MM.1S (cell line): ENCODE data around the gene SEL1L3.

Experiments used
- DNase-seq: peaks from one replicate; pipeline ENCODE4 v3.0.0-alpha.2; 2015
- H2AFZ ChIP-seq: fragments of 300-600 bp; sonication (generic); 2 replicates; pipeline ENCODE4 v1.6.0; 2016; ENCODE audit warnings: antibody characterized with exemption, low read length
- H3F3A ChIP-seq: fragments of 300-600 bp; sonication (generic); 2 replicates; pipeline ENCODE4 v1.6.1; 2016; ENCODE audit warnings: mild to moderate bottlenecking, antibody characterized with exemption, low read length, moderate library complexity, mixed read lengths; ENCODE audit not compliant: insufficient read depth
- H3K27ac ChIP-seq: fragments of 300-600 bp; sonication (generic); 2 replicates; pipeline ENCODE4 v1.5.1; 2016; ENCODE audit warnings: mild to moderate bottlenecking, low read length
- H3K27me3 ChIP-seq: fragments of 300-600 bp; sonication (generic); replicated peaks from 2 replicates; pipeline ENCODE4 v1.6.0; 2016; ENCODE audit warnings: low read length; ENCODE audit not compliant: insufficient read depth
- H3K36me3 ChIP-seq: fragments of 300-600 bp; sonication (generic); replicated peaks from 2 replicates; pipeline ENCODE4 v1.6.1; 2016; ENCODE audit warnings: mild to moderate bottlenecking, low read length, mixed read lengths; ENCODE audit not compliant: insufficient read depth
- H3K4me1 ChIP-seq: fragments of 300-600 bp; sonication (generic); 2 replicates; pipeline ENCODE4 v1.6.1; 2016; ENCODE audit warnings: low read length, mixed read lengths
- H3K4me2 ChIP-seq: fragments of 300-600 bp; sonication (generic); 2 replicates; pipeline ENCODE4 v1.6.0; 2016; ENCODE audit warnings: low read depth, low read length
- H3K4me3 ChIP-seq: fragments of 300-600 bp; sonication (generic); 2 replicates; pipeline ENCODE4 v1.5.1; 2016; ENCODE audit warnings: low read length, mixed read lengths
- H3K79me2 ChIP-seq: fragments of 300-600 bp; sonication (generic); 2 replicates; pipeline ENCODE4 v1.6.1; 2016; ENCODE audit warnings: mixed run types, low read length, mixed read lengths
- H3K9ac ChIP-seq: fragments of 300-600 bp; sonication (generic); 2 replicates; pipeline ENCODE4 v1.6.1; 2016; ENCODE audit warnings: low read length, mixed read lengths
- H3K9me2 ChIP-seq: fragments of 300-600 bp; sonication (generic); replicated peaks from 2 replicates; pipeline ENCODE4 v1.6.1; 2016; ENCODE audit warnings: mild to moderate bottlenecking, low read length, mixed read lengths; ENCODE audit not compliant: insufficient read depth
- H3K9me3 ChIP-seq: fragments of 300-600 bp; sonication (generic); replicated peaks from 2 replicates; pipeline ENCODE4 v1.6.1; 2016; ENCODE audit warnings: mild to moderate bottlenecking, low read length, mixed read lengths; ENCODE audit not compliant: insufficient read depth
- H4K20me1 ChIP-seq: fragments of 300-600 bp; sonication (generic); 2 replicates; pipeline ENCODE4 v1.6.1; 2016; ENCODE audit warnings: mild to moderate bottlenecking, low read length, moderate library complexity, mixed read lengths; ENCODE audit not compliant: insufficient read depth
- CTCF ChIP-seq: fragments of 300-600 bp; sonication (generic); IDR thresholded peaks from 2 replicates; pipeline ENCODE4 v1.5.1; 2016; ENCODE audit warnings: antibody characterized with exemption, low read length, mixed read lengths
- EZH2 ChIP-seq: fragments of 300-600 bp; sonication (generic); optimal IDR thresholded peaks from 2 replicates; pipeline ENCODE3; 2017; ENCODE audit warnings: low read depth, mild to moderate bottlenecking, antibody characterized with exemption, low read length, mixed read lengths
- EZH2phosphoT487 ChIP-seq: fragments of 300-600 bp; sonication (generic); IDR thresholded peaks from 2 replicates; pipeline ENCODE4 v1.6.1; 2018; ENCODE audit warnings: antibody characterized with exemption, low read length

The SEL1L3 gene

GRCh38 chr4:25769251-25769650, 93.5 kb downstream of the SEL1L3 start:
- Histone ChIP-seq H2AFZ (no peak overlapping the region), H3K27ac (no peak overlapping the region), H3F3A (no peaks in the 10 kb centered on the region), H3K27me3 (no peaks in the 10 kb centered on the region), H3K4me1 (no peaks in the 10 kb centered on the region), H3K36me3 (no peaks in the 10 kb centered on the region), H3K79me2 (no peaks in the 10 kb centered on the region), H3K4me3 (no peak overlapping the region), H3K9me2 (no peaks in the 10 kb centered on the region), H3K9ac (no peak overlapping the region), H4K20me1 (no peaks in the 10 kb centered on the region), H3K9me3 (no peaks in the 10 kb centered on the region), H3K4me2 (no peak overlapping the region)
- no peak for TF ChIP-seq EZH2phosphoT487
- TF ChIP-seq EZH2: no peak
- TF ChIP-seq CTCF: no peak
- DNase-seq: no peak

GRCh38 chr4:25767877-25768725, 94.7 kb downstream of the SEL1L3 start:
- H3K9me3 ChIP-seq: no peaks in the 10 kb centered on the region
- H4K20me1 ChIP-seq: no peaks in the 10 kb centered on the region
- no peak overlapping the region for H2AFZ ChIP-seq
- no peaks in the 10 kb centered on the region for H3K4me1 ChIP-seq
- no peaks in the 10 kb centered on the region for H3K27me3 ChIP-seq
- H3K27ac ChIP-seq: no peak overlapping the region
- TF ChIP-seq CTCF (peak; percentile 62), EZH2 (no peak)
- no peak overlapping the region for H3K4me2 ChIP-seq
- no peaks in the 10 kb centered on the region for H3K36me3 ChIP-seq
- H3K9me2 ChIP-seq: no peaks in the 10 kb centered on the region
- no peak overlapping the region for H3K4me3 ChIP-seq
- H3F3A ChIP-seq: no peaks in the 10 kb centered on the region
- peak; percentile 42 for DNase-seq
- H3K79me2 ChIP-seq: no peaks in the 10 kb centered on the region
- no peak overlapping the region for H3K9ac ChIP-seq

GRCh38 chr4:25760518-25761157, 102.2 kb downstream of the SEL1L3 start:
- Histone ChIP-seq H3F3A (no peaks in the 10 kb centered on the region), H3K9me2 (no peaks in the 10 kb centered on the region), H3K4me2 (no peak overlapping the region), H3K9ac (no peak overlapping the region), H3K27ac (no peak overlapping the region), H2AFZ (no peak overlapping the region), H3K36me3 (no peaks in the 10 kb centered on the region), H3K9me3 (no peaks in the 10 kb centered on the region), H3K27me3 (no peaks in the 10 kb centered on the region), H3K4me1 (no peaks in the 10 kb centered on the region), H3K79me2 (no peaks in the 10 kb centered on the region), H4K20me1 (no peaks in the 10 kb centered on the region), H3K4me3 (no peak overlapping the region)
- DNase-seq: no peak
- TF ChIP-seq EZH2: no peak
- no peak for TF ChIP-seq CTCF
